K562 (cell line): ENCODE measurements around the gene RBM19. TPM values are rescaled to one million over a fixed set of nuclear protein-coding genes. Genes with fewer than 3 reads are reported as not detected.

ENCODE experiments used
- ATAC-seq: fragments of 200-7000 bp; cut with Tn5 transposase; 3 replicates; pipeline ENCODE4 v1.9.1; 2020; ENCODE audit warnings: moderate library complexity
- BruUV-seq: library from RNA; stranded (reverse); fragments of 400-500 nt; replicated peaks from 2 replicates; lab custom pipeline; 2021; lab: Mats Ljungman, UMichigan
- CTCF ChIA-PET: fragments of 300-600 bp; formaldehyde crosslinking; extraction: SDS; loops from one replicate; lab custom pipeline; 2021; ENCODE audit warnings: low intra/inter-chr PET ratio; lab: Yijun Ruan, JAX
- POLR2A ChIA-PET: fragments of 300-600, 350-650 bp; sonication (Branson Sonifier 250); formaldehyde crosslinking; extraction: SDS; loops from one replicate; lab custom pipeline; 2021; ENCODE audit warnings: antibody characterized with exemption, inconsistent platforms; lab: Yijun Ruan, JAX
- DNase-seq, 4 experiments: peaks; one replicate each; pipeline versions ENCODE4 v3.0.0 to v3.0.0-alpha.2; 2011 to 2018; ENCODE audit warnings: low spot score in 3 of 4, mixed read lengths in 3 of 4; ENCODE audit errors: extremely low read depth in 1 of 4
- FAIRE-seq: peaks from 2 replicates; lab custom pipeline; 2011; peaks lifted over from hg19 to GRCh38; lab: Jason Lieb, UNC
- H2AFZ ChIP-seq: 2 replicates; pipeline ENCODE4 v1.6.0; 2011; ENCODE audit warnings: low read depth, low read length, control low read depth, inconsistent platforms
- H3K27ac ChIP-seq: fragments of 200-600 bp; 3 replicates; pipeline ENCODE4 v1.8.0; 2011; ENCODE audit warnings: low read depth, mild to moderate bottlenecking, control low read depth, inconsistent platforms, low read length, moderate library complexity, mixed read lengths; ENCODE audit errors: extremely low read depth
- H3K27me3 ChIP-seq, 2 experiments: fragments of 300-600 bp in 1 of 2; 2 replicates in 1 of 2; 3 replicates in 1 of 2; pipeline versions ENCODE4 v1.6.0 to v1.8.0; 2011; ENCODE audit warnings: inconsistent platforms in 2 of 2, low read length in 2 of 2, mild to moderate bottlenecking in 1 of 2, mixed read lengths in 1 of 2, moderate library complexity in 1 of 2; ENCODE audit not compliant: control insufficient read depth in 2 of 2, insufficient read depth in 2 of 2
- H3K36me3 ChIP-seq: fragments of 300-600 bp; 3 replicates; pipeline ENCODE4 v1.8.0; 2011; ENCODE audit warnings: mild to moderate bottlenecking, low read length, inconsistent platforms; ENCODE audit not compliant: control insufficient read depth, insufficient read depth
- H3K4me1 ChIP-seq, 2 experiments: fragments of 200-600 bp in 1 of 2; replicated peaks in 1 of 2; 2 replicates in 1 of 2; 3 replicates in 1 of 2; pipeline versions ENCODE4 v1.5.1 to v1.8.0; 2011; ENCODE audit warnings: inconsistent platforms in 2 of 2, low read length in 2 of 2, mild to moderate bottlenecking in 1 of 2, mixed read lengths in 1 of 2, moderate library complexity in 1 of 2; ENCODE audit not compliant: control insufficient read depth in 2 of 2, insufficient read depth in 2 of 2
- H3K4me2 ChIP-seq: 2 replicates; pipeline ENCODE4 v1.6.1; 2011; ENCODE audit warnings: low read length, control low read depth, inconsistent platforms, mixed read lengths; ENCODE audit not compliant: insufficient read depth
- H3K4me3 ChIP-seq: fragments of 200-600 bp; sonication (generic), shearing (Covaris generic); 2 replicates; pipeline ENCODE4 v1.5.1; 2016; ENCODE audit warnings: control low read depth, inconsistent platforms
- H3K79me2 ChIP-seq: fragments of 200-600 bp; 3 replicates; pipeline ENCODE4 v1.8.0; 2011; ENCODE audit warnings: low read length, inconsistent platforms; ENCODE audit not compliant: control insufficient read depth, insufficient read depth
- H3K9ac ChIP-seq, 2 experiments: 2 replicates each; pipeline versions ENCODE4 v1.6.0 to v1.6.1; 2011; ENCODE audit warnings: low read depth in 2 of 2, low read length in 2 of 2, control low read depth in 1 of 2, inconsistent platforms in 1 of 2, mild to moderate bottlenecking in 1 of 2, mixed read lengths in 1 of 2; ENCODE audit not compliant: insufficient read depth in 1 of 2
- H3K9me1 ChIP-seq: one replicate; pipeline ENCODE4 v1.6.0; 2011; ENCODE audit warnings: inconsistent platforms, mild to moderate bottlenecking, low read length, moderate library complexity; ENCODE audit not compliant: control insufficient read depth, insufficient read depth
- H3K9me3 ChIP-seq: replicated peaks from 2 replicates; pipeline ENCODE4 v1.5.1; 2011; ENCODE audit warnings: low read depth, low read length, inconsistent platforms; ENCODE audit not compliant: control insufficient read depth, insufficient read depth
- H4K20me1 ChIP-seq: replicated peaks from 2 replicates; pipeline ENCODE4 v1.6.1; 2011; ENCODE audit warnings: low read length, inconsistent platforms, mixed read lengths; ENCODE audit not compliant: control insufficient read depth, insufficient read depth
- BRF2 ChIP-seq: IDR thresholded peaks from 3 replicates; pipeline ENCODE4 v1.6.1; 2011; ENCODE audit warnings: borderline replicate concordance, mild to moderate bottlenecking; ENCODE audit not compliant: insufficient read length, insufficient read depth
- PPARD ChIP-seq: fragments of 250-450 bp; sonication (Bioruptor Pico); IDR thresholded peaks from 2 replicates; pipeline ENCODE4 v1.8.0; 2022; ENCODE audit warnings: inconsistent platforms, mild to moderate bottlenecking, moderate library complexity
- WGBS: fragments of 100-300 bp; shearing (Covaris generic); methylation state at CpG from one replicate; pipeline ENCODE4 v1.1.6; 2016; ENCODE audit warnings: low coverage, mixed read lengths; ENCODE audit not compliant: insufficient coverage; ENCODE audit errors: missing lambda C conversion rate; 5-methylcytosine and 5-hydroxymethylcytosine counted together
- in situ Hi-C: fragments of 300-500 bp; cut with MboI; formaldehyde crosslinking; loops from 4 replicates; pipeline ENCODE4 v1.15.0; 2018; ENCODE audit warnings: inconsistent platforms, mixed read lengths
- intact Hi-C: fragments of 100-400 bp; cut with micrococcal nuclease; formaldehyde crosslinking; loops from 2 replicates; pipeline ENCODE4 v1.14.2; 2022
- polyA plus RNA-seq, 8 experiments: library from polyadenylated mRNA; depleted of rRNA in 4 of 8; stranded (reverse) in 5 of 8; unstranded in 3 of 8; fragments of >200 nt; fragmentation: Nextera tagmentation in 2 of 8; fragmentation: Illumina TruSeq in 1 of 8; extraction: Ambion mirVana in 2 of 8; extraction: Trizol in 1 of 8; gene quantifications; 2 replicates each; pipeline versions ENCODE4 v1.2.1 to v1.2.3, GENCODE V29; 2011 to 2014; ENCODE audit warnings: inconsistent platforms in 1 of 8, missing spikeins in 1 of 8
- total RNA-seq, 7 experiments: library from RNA; depleted of rRNA in 6 of 7; stranded (reverse); fragments of >200 nt in 6 of 7; fragmentation: Illumina TruSeq in 2 of 7; extraction: Trizol in 2 of 7; gene quantifications; 2 replicates each; pipeline versions ENCODE4 v1.2.1 to v1.2.3, GENCODE V29; 2011 to 2021; ENCODE audit warnings: low replicate concordance in 1 of 7
- TF ChIP-seq, protein P1 (sequence below): fragments of 250-450 bp; sonication (Bioruptor Pico); IDR thresholded peaks from 2 replicates; pipeline ENCODE4 v1.5.0; 2021
- TF ChIP-seq, protein P2 (sequence below), 2 experiments: fragments of 450-650 bp in 1 of 2; sonication (generic) in 1 of 2; formaldehyde crosslinking; conservative IDR thresholded peaks; 2 replicates each; pipeline versions ENCODE4 v1.4.0 to v1.8.1; 2020 to 2022; ENCODE audit warnings: mild to moderate bottlenecking in 1 of 2, missing genetic modification reagents in 1 of 2

RBM19 gene
- total and polyA plus RNA-seq, 9 of the 15 experiments (the other 6 are each of a cell fraction or from before 2014, with no cell fraction given), result 16.0 to 58.4 (median 37.9) TPM

DNA sequence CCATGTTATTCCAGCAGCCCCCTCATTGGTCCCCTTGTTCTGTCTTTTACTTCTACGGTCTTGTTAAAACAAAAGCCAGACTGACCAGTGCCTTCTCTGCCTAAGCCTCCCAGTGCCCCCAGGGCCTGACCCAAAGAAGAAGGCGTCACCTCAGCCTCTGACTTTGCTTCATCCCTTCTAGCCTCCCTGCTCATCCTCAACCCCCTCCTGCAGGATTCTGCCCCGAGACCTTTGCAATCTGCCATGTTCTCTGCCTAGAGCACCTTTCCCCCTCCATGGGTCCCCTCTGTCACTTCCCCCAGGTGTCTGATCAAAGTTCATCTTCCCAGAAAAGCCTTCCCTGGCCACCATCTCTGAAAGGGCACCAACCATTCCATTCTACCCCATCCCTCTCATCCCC lies 7.9 kb upstream of the RBM19 start:
- H3K9ac ChIP-seq, result no peak overlapping the region
- DNase-seq (no peak), ATAC-seq (no peak), FAIRE-seq (no peak)
- BruUV-seq, result no TSS peak
- no peaks in the 10 kb centered on the region for H3K9me3 ChIP-seq
- H3K4me3 ChIP-seq, result no peak overlapping the region
- no peaks in the 10 kb centered on the region for H3K9me1 ChIP-seq
- TF ChIP-seq, protein P1, sequence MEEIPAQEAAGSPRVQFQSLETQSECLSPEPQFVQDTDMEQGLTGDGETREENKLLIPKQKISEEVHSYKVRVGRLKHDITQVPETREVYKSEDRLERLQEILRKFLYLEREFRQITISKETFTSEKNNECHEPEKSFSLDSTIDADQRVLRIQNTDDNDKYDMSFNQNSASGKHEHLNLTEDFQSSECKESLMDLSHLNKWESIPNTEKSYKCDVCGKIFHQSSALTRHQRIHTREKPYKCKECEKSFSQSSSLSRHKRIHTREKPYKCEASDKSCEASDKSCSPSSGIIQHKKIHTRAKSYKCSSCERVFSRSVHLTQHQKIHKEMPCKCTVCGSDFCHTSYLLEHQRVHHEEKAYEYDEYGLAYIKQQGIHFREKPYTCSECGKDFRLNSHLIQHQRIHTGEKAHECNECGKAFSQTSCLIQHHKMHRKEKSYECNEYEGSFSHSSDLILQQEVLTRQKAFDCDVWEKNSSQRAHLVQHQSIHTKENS (CRISPR knock-in tag), result no peak
- TF ChIP-seq, protein P2, sequence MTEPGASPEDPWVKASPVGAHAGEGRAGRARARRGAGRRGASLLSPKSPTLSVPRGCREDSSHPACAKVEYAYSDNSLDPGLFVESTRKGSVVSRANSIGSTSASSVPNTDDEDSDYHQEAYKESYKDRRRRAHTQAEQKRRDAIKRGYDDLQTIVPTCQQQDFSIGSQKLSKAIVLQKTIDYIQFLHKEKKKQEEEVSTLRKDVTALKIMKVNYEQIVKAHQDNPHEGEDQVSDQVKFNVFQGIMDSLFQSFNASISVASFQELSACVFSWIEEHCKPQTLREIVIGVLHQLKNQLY (CRISPR knock-in tag; conservative IDR thresholded peaks at IDR 0.05), result no peak
- TF ChIP-seq BRF2 (no peak), PPARD (CRISPR knock-in tag) (no peak)
- ChIA-PET POLR2A (no interaction called here), CTCF (no interaction called here)
- no peaks in the 10 kb centered on the region for H3K36me3 ChIP-seq
- intact Hi-C loops (no loop called here), in situ Hi-C loops (no loop called here)
- 0% methylated on average over 3 of the region's 3 CpGs for WGBS
- H3K79me2 ChIP-seq, result no peaks in the 10 kb centered on the region
- H2AFZ ChIP-seq, result no peak overlapping the region
- no peaks in the 10 kb centered on the region; the same call in 1 of the 2 replicates for H4K20me1 ChIP-seq
- H3K4me1 ChIP-seq, result no peaks in the 10 kb centered on the region
- H3K4me2 ChIP-seq, result no peak overlapping the region
- H3K27ac ChIP-seq, result no peak overlapping the region
- H3K27me3 ChIP-seq, result peaks cover 17 to 33% of the 10 kb centered on the region in 2 experiments; a peak in 4 of 5 replicates
